ENCODE results near the gene IGFBP3.
"Not testable (repeated sequence)": the region's sequence is repeated elsewhere in the genome, so short reads cannot be mapped to it uniquely, and the experiment has no call there.

The IGFBP3 gene, protein sequence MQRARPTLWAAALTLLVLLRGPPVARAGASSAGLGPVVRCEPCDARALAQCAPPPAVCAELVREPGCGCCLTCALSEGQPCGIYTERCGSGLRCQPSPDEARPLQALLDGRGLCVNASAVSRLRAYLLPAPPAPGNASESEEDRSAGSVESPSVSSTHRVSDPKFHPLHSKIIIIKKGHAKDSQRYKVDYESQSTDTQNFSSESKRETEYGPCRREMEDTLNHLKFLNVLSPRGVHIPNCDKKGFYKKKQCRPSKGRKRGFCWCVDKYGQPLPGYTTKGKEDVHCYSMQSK

DNA sequence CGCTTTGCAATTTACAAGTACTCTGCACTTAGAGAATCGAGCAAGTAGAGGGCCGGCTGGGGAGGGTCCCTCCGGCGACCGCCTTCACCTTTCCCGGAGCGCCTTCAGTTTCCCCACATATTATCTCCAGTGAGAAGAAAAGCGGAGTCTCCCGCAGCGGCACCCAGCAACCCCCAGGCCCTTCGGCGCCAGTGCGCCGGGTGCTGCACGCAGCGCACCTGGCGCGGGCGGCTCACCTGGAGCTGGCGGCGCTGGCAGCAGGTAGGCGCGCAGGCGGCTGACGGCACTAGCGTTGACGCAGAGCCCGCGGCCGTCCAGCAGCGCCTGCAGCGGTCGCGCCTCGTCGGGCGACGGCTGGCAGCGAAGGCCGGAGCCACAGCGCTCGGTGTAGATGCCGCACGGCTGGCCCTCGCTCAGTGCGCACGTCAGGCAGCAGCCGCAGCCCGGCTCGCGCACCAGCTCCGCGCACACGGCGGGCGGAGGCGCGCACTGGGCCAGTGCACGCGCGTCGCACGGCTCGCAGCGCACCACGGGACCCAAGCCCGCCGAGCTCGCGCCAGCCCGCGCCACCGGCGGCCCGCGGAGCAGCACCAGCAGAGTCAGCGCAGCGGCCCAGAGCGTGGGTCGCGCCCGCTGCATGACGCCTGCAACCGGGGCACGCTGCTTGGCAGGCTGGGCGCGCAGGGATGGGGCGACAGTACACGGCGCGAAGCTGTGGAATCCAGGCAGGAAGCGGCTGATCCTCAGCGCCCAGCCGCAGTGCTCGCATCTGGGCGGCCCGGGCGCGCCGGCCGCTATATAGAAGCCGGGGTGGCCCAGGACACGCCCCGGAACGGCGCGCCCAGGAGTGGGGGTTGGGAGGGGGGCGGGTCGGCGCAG lies at the start of gene IGFBP3:
TSS of gene IGFBP3 (minus strand) at position 771 of the 879 bp plus-strand sequence. CDS start at position 639, 132 bp downstream.
- Histone ChIP-seq H3K9me3 (replicated peaks in 1 of 11) (peaks cover 0 to 10% (median 4%) of the 10 kb centered on the region in 11 experiments; a peak in 7 of 22 replicates), H4K20me1 (peaks cover 0 to 17% (median 0%) of the 10 kb centered on the region in 11 experiments; a peak in 6 of 22 replicates), H3K4me2 (peak within 1 kb of the TSS; percentile 83 to 94 (median 92)), H3K9ac (0 out of 22 replicates have a peak within 1 kb of the TSS, but pooled peaks of 2 of the 11 experiments have one; percentile 12 to 29), H3K27ac (no peak within 1 kb of the TSS), H3K4me3 (peak within 1 kb of the TSS; percentile 49 to 68 (median 59)), H3K36me3 (no peaks in the 10 kb centered on the region), H3K4me1 (peaks cover 19 to 32% (median 23%) of the 10 kb centered on the region in 10 experiments), H3K27me3 (peaks cover 56 to 66% (median 59%) of the 10 kb centered on the region in 11 experiments)
- no peak for TF ChIP-seq Cebpa-rat (IDR thresholded peaks at IDR 0.05)

DNA sequence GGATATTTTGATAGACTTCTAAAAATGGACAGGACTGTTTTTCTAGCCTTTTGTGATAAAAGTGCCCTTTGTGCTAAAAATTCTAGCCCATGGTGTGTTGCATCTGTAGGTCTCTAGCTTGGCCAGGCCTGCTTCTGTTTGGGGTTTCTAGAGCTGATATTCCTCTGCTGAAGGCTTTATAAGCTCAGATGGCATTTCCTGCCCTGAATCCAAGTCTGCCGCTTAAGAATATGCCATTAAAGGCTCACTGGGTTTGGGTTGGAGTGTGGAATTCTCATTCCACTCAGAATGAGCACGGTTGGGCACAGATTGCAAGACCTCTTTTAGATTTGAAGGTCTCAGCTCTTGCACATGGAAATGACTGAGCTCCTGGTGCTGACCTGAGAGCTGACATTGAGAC lies 49.4 kb upstream of the IGFBP3 start:
- Histone ChIP-seq H3K36me3 (no peaks in the 10 kb centered on the region), H3K4me1 (peaks cover 0 to 3% (median 0%) of the 10 kb centered on the region in 10 experiments; a peak in 2 of 20 replicates), H3K4me2 (no peak overlapping the region), H3K9me3 (replicated peaks in 1 of 11) (no peaks in the 10 kb centered on the region), H3K27me3 (no peaks in the 10 kb centered on the region), H4K20me1 (no peaks in the 10 kb centered on the region), H3K4me3 (no peak overlapping the region), H3K27ac (no peak overlapping the region), H3K9ac (no peak overlapping the region)
- TF ChIP-seq Cebpa-rat (IDR thresholded peaks at IDR 0.05): no peak

DNA sequence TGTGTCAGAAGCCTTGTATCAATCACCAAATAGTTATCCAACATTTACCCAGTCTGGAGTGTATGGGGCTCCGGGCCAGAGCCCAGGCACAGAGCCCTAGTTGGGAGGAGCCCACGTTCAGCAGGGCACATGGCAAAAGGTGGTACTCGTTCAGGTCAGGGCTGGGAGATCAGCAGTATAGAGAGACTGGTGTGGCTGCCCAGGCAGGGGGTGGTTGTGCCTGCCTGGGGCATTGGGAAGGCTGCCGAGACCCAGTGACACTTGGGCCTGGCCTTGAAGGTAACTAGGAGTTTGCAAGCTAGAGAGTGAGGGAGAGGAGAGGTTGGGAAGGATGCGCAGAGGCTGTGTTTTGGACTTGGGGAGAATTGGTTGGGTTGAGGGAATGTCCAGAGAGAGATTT lies 48.9 kb upstream of the IGFBP3 start:
- no peaks in the 10 kb centered on the region for H3K27me3 ChIP-seq
- H3K9me3 ChIP-seq (replicated peaks in 1 of 11): no peaks in the 10 kb centered on the region
- no peak overlapping the region for H3K4me3 ChIP-seq
- H3K27ac ChIP-seq: no peak overlapping the region
- H3K9ac ChIP-seq: no peak overlapping the region
- TF ChIP-seq Cebpa-rat (IDR thresholded peaks at IDR 0.05): no peak
- H3K36me3 ChIP-seq: no peaks in the 10 kb centered on the region
- no peak overlapping the region for H3K4me2 ChIP-seq
- no peaks in the 10 kb centered on the region; a peak in 2 of 20 replicates for H3K4me1 ChIP-seq
- no peaks in the 10 kb centered on the region for H4K20me1 ChIP-seq

DNA sequence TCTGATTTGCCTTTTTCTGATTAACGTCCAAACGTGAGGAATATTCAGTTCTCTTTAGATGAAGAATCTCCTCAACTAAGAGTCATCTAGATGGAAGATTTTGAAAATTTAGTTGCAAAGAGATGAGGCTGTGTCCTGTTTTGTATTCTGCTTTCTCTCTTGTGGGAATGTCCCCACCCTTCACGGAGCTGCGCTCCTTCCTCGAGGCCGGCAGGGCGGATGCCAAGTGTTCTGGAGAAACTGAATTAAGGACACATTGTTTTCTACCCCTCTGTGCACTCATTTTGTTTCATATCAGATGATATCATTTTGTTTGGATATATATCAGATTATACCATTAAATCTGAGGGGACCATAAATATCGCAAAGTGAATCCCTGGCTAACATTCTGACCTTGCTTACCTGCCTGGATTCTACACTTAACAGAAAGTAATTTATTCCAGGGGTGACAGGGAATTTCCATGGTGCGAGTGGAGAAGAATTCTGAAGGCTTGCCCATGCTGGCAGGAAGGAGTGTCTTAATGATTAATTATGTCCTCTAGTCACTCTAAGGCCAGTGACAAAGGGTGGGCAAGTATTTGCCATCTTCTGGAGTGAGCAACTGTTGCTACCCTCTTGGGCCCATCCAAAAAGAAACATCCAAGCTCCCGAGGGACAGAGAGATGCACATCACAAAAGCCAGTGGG lies 47.9 kb upstream of the IGFBP3 start:
- H4K20me1 ChIP-seq: no peaks in the 10 kb centered on the region
- H3K27ac ChIP-seq: no peak overlapping the region
- H3K4me1 ChIP-seq: no peaks in the 10 kb centered on the region; a peak in 1 of 20 replicates
- H3K36me3 ChIP-seq: no peaks in the 10 kb centered on the region
- no peaks in the 10 kb centered on the region for H3K27me3 ChIP-seq
- no peaks in the 10 kb centered on the region for H3K9me3 ChIP-seq (replicated peaks in 1 of 11)
- TF ChIP-seq Cebpa-rat (IDR thresholded peaks at IDR 0.05): no peak
- no peak overlapping the region for H3K4me3 ChIP-seq
- no peak overlapping the region for H3K4me2 ChIP-seq
- no peak overlapping the region for H3K9ac ChIP-seq

DNA sequence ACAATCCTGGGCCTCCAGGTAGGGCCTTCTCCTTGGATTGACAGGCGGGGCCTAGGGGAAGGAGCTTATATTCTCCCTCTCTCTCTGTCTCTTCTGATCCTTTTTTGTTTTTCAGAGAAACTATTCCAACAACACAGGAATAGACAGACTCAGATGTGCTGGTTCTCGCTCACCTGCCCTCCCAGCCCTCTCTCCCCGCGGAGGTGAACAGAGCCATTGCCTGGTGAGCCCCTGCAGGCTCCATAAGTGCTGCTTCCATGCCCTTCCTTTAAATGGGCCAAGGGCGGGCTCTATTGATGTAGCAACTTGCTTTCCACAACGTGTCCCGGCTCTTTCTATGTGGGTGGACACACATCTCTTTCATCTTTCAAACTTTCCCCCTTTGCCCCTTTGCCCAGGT lies 47.2 kb upstream of the IGFBP3 start:
- Histone ChIP-seq H3K4me3 (no peak overlapping the region), H3K4me2 (no peak overlapping the region), H4K20me1 (no peaks in the 10 kb centered on the region), H3K9me3 (replicated peaks in 1 of 11) (no peaks in the 10 kb centered on the region), H3K9ac (no peak overlapping the region), H3K4me1 (no peaks in the 10 kb centered on the region; a peak in 1 of 20 replicates), H3K27ac (no peak overlapping the region), H3K36me3 (no peaks in the 10 kb centered on the region), H3K27me3 (no peaks in the 10 kb centered on the region)
- no peak for TF ChIP-seq Cebpa-rat (IDR thresholded peaks at IDR 0.05)

DNA sequence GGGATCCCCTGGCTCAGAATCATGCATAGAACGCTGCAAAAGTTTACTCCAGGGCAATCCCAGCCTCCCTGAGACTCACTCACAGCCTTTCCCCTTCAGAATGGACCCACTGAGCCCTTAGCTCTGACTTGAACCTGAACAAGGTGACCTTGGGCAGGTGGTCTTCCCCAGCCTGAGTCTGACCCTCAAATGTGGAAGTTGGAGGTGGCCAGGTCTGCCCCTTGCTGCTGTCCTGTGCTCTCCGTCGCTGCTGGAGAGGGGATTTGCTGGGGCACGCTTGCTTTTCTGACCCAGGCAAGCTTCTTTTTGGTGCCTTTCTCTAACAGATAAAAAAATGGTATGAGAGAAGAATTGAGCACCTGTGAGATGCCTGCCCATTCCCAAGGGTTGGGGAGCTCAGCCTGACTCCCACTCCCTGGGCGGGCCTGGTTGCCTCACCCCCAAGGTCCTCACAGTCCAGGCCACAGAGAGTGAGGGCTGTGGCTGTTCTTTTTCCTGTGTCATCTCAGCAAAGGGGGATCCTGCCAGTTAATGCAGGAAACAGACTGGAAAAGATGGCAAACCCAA lies 46.6 kb upstream of the IGFBP3 start:
- TF ChIP-seq Cebpa-rat (IDR thresholded peaks at IDR 0.05): no peak
- no peak overlapping the region for H3K4me3 ChIP-seq

DNA sequence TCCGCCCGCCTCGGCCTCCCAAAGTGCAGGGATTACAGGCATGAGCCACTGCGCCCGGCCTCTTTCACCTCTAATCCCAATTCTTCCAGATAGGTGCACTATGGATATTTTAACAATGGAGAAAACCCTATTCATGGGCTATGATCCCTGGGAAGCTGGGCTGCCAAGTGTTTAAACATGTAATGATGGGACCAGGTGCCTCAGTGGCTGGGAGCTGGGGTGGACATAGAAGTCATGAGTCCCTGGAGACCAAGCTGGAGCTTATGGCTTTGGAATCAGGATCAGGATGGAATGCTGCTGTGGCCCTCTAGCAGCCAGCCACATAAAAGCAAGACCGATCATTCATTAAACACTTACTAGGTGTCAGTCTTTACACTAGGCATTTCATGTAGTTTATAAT lies 41.8 kb upstream of the IGFBP3 start:
- no peak overlapping the region for H3K27ac ChIP-seq
- no peak overlapping the region for H3K4me2 ChIP-seq
- H3K9me3 ChIP-seq (replicated peaks in 1 of 11): no peaks in the 10 kb centered on the region
- TF ChIP-seq Cebpa-rat (IDR thresholded peaks at IDR 0.05): no peak
- H3K27me3 ChIP-seq: no peaks in the 10 kb centered on the region
- no peaks in the 10 kb centered on the region for H3K4me1 ChIP-seq
- H3K9ac ChIP-seq: no peak overlapping the region
- H3K4me3 ChIP-seq: no peak overlapping the region
- no peaks in the 10 kb centered on the region for H3K36me3 ChIP-seq
- H4K20me1 ChIP-seq: no peaks in the 10 kb centered on the region

More for the DNA sequence above, 46.6 kb upstream of the IGFBP3 start:
- Histone ChIP-seq H4K20me1 (no peaks in the 10 kb centered on the region), H3K9me3 (replicated peaks in 1 of 11) (no peaks in the 10 kb centered on the region), H3K9ac (no peak overlapping the region), H3K36me3 (no peaks in the 10 kb centered on the region), H3K4me2 (no peak overlapping the region), H3K27me3 (no peaks in the 10 kb centered on the region), H3K27ac (no peak overlapping the region), H3K4me1 (no peaks in the 10 kb centered on the region; a peak in 1 of 20 replicates)

DNA sequence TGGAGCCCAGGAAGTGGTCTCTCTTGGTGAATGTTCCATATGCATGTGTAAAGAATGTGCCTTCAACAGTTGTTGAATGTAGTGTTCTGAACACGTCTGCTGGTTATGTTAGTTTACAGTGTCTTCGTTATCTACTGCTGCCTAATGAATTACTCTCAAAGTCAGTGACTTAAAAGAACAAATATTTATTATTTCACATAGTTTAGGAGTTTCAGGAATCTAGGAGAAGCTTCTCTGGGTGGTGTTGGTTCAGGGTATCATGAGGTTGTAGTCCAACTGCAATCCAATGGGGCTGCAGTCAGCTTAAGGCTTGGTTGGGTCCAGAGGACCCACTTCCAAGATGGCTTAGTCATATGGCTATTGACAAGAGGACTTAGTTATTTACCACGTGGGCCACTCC lies 36.6 kb upstream of the IGFBP3 start:
- no peak overlapping the region for H3K9ac ChIP-seq
- peaks cover 11 to 12% (median 11%) of the 10 kb centered on the region in 11 experiments; a peak in 20 of 22 replicates for H3K9me3 ChIP-seq (replicated peaks in 1 of 11)
- H3K36me3 ChIP-seq: no peaks in the 10 kb centered on the region
- no peak overlapping the region for H3K4me2 ChIP-seq
- no peak for TF ChIP-seq Cebpa-rat (IDR thresholded peaks at IDR 0.05)
- H3K4me1 ChIP-seq: no peaks in the 10 kb centered on the region
- no peaks in the 10 kb centered on the region for H4K20me1 ChIP-seq
- no peak overlapping the region for H3K4me3 ChIP-seq
- no peaks in the 10 kb centered on the region for H3K27me3 ChIP-seq
- H3K27ac ChIP-seq: no peak overlapping the region

DNA sequence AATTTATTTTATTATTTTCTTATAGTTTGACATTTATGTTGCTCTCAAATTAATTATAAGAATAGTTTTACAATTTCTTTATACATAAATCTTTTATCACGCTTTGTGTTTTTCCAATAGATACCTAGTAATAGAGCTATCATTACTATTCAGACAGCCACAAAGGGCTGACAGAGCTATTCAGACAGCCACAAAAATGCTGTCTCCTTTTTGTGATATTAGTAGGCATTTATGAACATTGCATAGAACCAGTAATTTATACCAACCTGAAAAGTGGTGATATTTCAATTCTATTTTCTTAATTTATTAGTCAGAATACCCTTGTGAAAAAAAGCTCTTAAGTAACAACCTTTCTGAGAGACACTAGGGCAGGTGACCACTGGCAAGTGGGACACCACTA lies 34.2 kb upstream of the IGFBP3 start:
- TF ChIP-seq Cebpa-rat (IDR thresholded peaks at IDR 0.05): no peak
- no peak overlapping the region for H3K27ac ChIP-seq
- no peak overlapping the region for H3K4me2 ChIP-seq
- H3K9ac ChIP-seq: no peak overlapping the region
- no peaks in the 10 kb centered on the region for H4K20me1 ChIP-seq
- no peak overlapping the region for H3K4me3 ChIP-seq
- peaks cover 11 to 12% (median 11%) of the 10 kb centered on the region in 11 experiments; a peak in 20 of 22 replicates for H3K9me3 ChIP-seq (replicated peaks in 1 of 11)
- H3K36me3 ChIP-seq: no peaks in the 10 kb centered on the region
- no peaks in the 10 kb centered on the region for H3K27me3 ChIP-seq
- no peaks in the 10 kb centered on the region for H3K4me1 ChIP-seq

DNA sequence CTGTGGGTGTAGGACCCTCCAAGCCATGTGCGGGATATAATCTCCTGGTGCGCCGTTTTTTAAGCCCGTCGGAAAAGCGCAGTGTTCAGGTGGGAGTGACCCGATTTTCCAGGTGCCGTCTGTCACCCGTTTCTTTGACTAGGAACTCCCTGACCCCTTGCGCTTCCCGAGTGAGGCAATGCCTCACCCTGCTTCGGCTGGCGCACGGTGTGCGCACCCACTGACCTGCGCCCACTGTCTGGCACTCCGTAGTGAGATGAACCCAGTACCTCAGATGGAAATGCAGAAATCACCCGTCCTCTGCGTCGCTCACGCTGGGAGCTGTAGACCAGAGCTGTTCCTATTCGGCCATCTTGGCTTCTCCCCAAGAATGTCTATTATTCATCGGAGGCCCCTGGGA lies 32.0 kb upstream of the IGFBP3 start:
- H3K27ac ChIP-seq, H3K36me3 ChIP-seq, H4K20me1 ChIP-seq, H3K4me3 ChIP-seq, H3K4me1 ChIP-seq, H3K27me3 ChIP-seq, H3K4me2 ChIP-seq, H3K9ac ChIP-seq: not testable (repeated sequence)
- H3K9me3 ChIP-seq (replicated peaks in 1 of 11): peaks cover 11 to 12% (median 11%) of the 10 kb centered on the region in 11 experiments; a peak in 20 of 22 replicates
